Bronchial epithelial cell (primary cell): Measurements from ENCODE around the gene FGF1. TPM values are rescaled to one million over a fixed set of nuclear protein-coding genes. Genes with fewer than 3 reads are reported as not detected.

Experiments used
- DNase-seq: peaks from one replicate; pipeline ENCODE4 v3.0.0-alpha.2; 2010; ENCODE audit warnings: low read depth
- FAIRE-seq: peaks from 2 replicates; lab custom pipeline; 2011; peaks lifted over from hg19 to GRCh38; lab: Jason Lieb, UNC
- H3K27me3 ChIP-seq: 2 replicates; pipeline ENCODE4 v1.5.1; 2011; ENCODE audit warnings: low read length; ENCODE audit not compliant: control insufficient read depth, insufficient read depth
- H3K36me3 ChIP-seq: 2 replicates; pipeline ENCODE4 v1.5.1; 2011; ENCODE audit warnings: low read length; ENCODE audit not compliant: control insufficient read depth, insufficient read depth
- H3K4me3 ChIP-seq: 2 replicates; pipeline ENCODE4 v1.5.1; 2011; ENCODE audit warnings: mild to moderate bottlenecking, low read depth, low read length, control low read depth
- CTCF ChIP-seq: IDR thresholded peaks from 2 replicates; pipeline ENCODE4 v1.5.1; 2011; ENCODE audit warnings: mild to moderate bottlenecking, moderate library complexity, low read length, control low read depth, inconsistent platforms; ENCODE audit not compliant: insufficient read depth, severe bottlenecking
- total RNA-seq: library from RNA; depleted of rRNA; stranded (reverse); fragments of >200 nt; gene quantifications from 2 replicates; pipeline ENCODE4 v1.2.1, GENCODE V29; 2014

The FGF1 gene
- total RNA-seq, 1 donor from 2014 or later: under 0.01 TPM

- DNase-seq: peak; percentile 49
- Histone ChIP-seq H3K4me3 (no peak overlapping the region), H3K27me3 (no peaks in the 10 kb centered on the region), H3K36me3 (no peaks in the 10 kb centered on the region)
- TF ChIP-seq CTCF: peak; percentile 67
- FAIRE-seq: no peak
Observed at GRCh38 chr5:142716963-142717362, 31.1 kb upstream of the FGF1 start.

GRCh38 chr5:142715291-142715690 lies 29.4 kb upstream of the FGF1 start:
- FAIRE-seq (no peak), DNase-seq (no peak)
- no peaks in the 10 kb centered on the region for H3K27me3 ChIP-seq
- no peak for TF ChIP-seq CTCF
- no peaks in the 10 kb centered on the region for H3K36me3 ChIP-seq
- H3K4me3 ChIP-seq: no peak overlapping the region

GRCh38 chr5:142713121-142713706 lies 27.3 kb upstream of the FGF1 start:
- no peaks in the 10 kb centered on the region for H3K27me3 ChIP-seq
- peak; percentile 74 for TF ChIP-seq CTCF
- DNase-seq (peak; percentile 79), FAIRE-seq (no peak)
- no peaks in the 10 kb centered on the region for H3K36me3 ChIP-seq
- H3K4me3 ChIP-seq: peak overlapping the region; percentile 46

GRCh38 chr5:142703153-142703552 lies 17.3 kb upstream of the FGF1 start:
- FAIRE-seq (no peak), DNase-seq (no peak)
- TF ChIP-seq CTCF: no peak
- H3K36me3 ChIP-seq: no peaks in the 10 kb centered on the region
- no peak overlapping the region for H3K4me3 ChIP-seq
- no peaks in the 10 kb centered on the region for H3K27me3 ChIP-seq

- H3K27me3 ChIP-seq: peaks cover 3% of the 10 kb centered on the region
- no peaks in the 10 kb centered on the region for H3K36me3 ChIP-seq
- no peak for TF ChIP-seq CTCF
- no peak for FAIRE-seq
- H3K4me3 ChIP-seq: no peak overlapping the region
- DNase-seq: no peak
Observed at GRCh38 chr5:142701673-142702311, 15.9 kb upstream of the FGF1 start.

GRCh38 chr5:142700566-142700965 lies 14.7 kb upstream of the FGF1 start:
- H3K27me3 ChIP-seq: peaks cover 3% of the 10 kb centered on the region
- H3K36me3 ChIP-seq: no peaks in the 10 kb centered on the region
- TF ChIP-seq CTCF: no peak
- DNase-seq: no peak
- no peak overlapping the region for H3K4me3 ChIP-seq
- no peak for FAIRE-seq
